ENCODE measurements around the gene DGKQ. TPM values are rescaled to one million over a fixed set of nuclear protein-coding genes. Genes with fewer than 3 reads are reported as not detected.
A peak's percentile ranks its signal among the peaks of the same experiment; 100 is the strongest.

Gene DGKQ
- total RNA-seq, 1 experiment from 2014 or later, result 12.2 TPM

GRCh38 chr4:1008840-1009541 lies 35.6 kb upstream of the DGKQ start:
- H3K27ac ChIP-seq (ENCODE audit: low read length), result no peak overlapping the region
- intact Hi-C loops (cut with micrococcal nuclease; ENCODE audit: unreplicated experiment) (no loop called here), in situ Hi-C loops (cut with HindIII; ENCODE audit: low pct_unique_long_range_greater_than_20kb, low sequenced_read_pairs) (no loop called here)
- no peaks in the 10 kb centered on the region for H3K27me3 ChIP-seq (ENCODE audit: control insufficient read depth, insufficient read depth, low read length)
- BruUV-seq (replicated peaks), result no TSS peak
- H3K9me3 ChIP-seq (ENCODE audit: control insufficient read depth, insufficient read depth, low read depth, low read length), result no peaks in the 10 kb centered on the region
- no peaks in the 10 kb centered on the region for H3K36me3 ChIP-seq (ENCODE audit: control insufficient read depth, insufficient read depth, low read length)
- H3K4me3 ChIP-seq (ENCODE audit: low read depth in 2 of 2, low read length in 2 of 2), result peak overlapping the region; percentile 50 to 59
- ChIA-PET POLR2A (interaction anchor here (0.6 kb wide), 1 partner anchor 22 kb away, joined by 4 read pairs; no protein-coding TSS in a partner anchor), CTCF (no interaction called here)
- TF ChIP-seq SIN3A (IDR thresholded peaks at IDR 0.05; ENCODE audit: borderline replicate concordance, insufficient read depth, low read depth, low read length) (no peak), REST (IDR thresholded peaks at IDR 0.05; ENCODE audit: insufficient read depth in 1 of 2, low read depth in 2 of 2, low read length in 1 of 2) (no peak), TCF7L2 (IDR thresholded peaks at IDR 0.05; ENCODE audit: low read depth, low read length) (no peak), CTCF (IDR thresholded peaks at IDR 0.05) (no peak), POLR2AphosphoS5 (IDR thresholded peaks at IDR 0.05; ENCODE audit: low read depth, low read length) (no peak)
- ATAC-seq, result no peak
- no peaks in the 10 kb centered on the region; the same call in 1 of the 2 replicates for H3K4me1 ChIP-seq (ENCODE audit: control insufficient read depth, insufficient read depth, low read length)
- no peak for DNase-seq (ENCODE audit: low read depth, low spot score)

GRCh38 chr4:1006856-1007255 lies 33.5 kb upstream of the DGKQ start:
- no peak overlapping the region for H3K4me3 ChIP-seq (ENCODE audit: low read depth in 2 of 2, low read length in 2 of 2)
- no peaks in the 10 kb centered on the region; the same call in 1 of the 2 replicates for H3K4me1 ChIP-seq (ENCODE audit: control insufficient read depth, insufficient read depth, low read length)
- H3K27me3 ChIP-seq (ENCODE audit: control insufficient read depth, insufficient read depth, low read length), result no peaks in the 10 kb centered on the region
- H3K9me3 ChIP-seq (ENCODE audit: control insufficient read depth, insufficient read depth, low read depth, low read length), result no peaks in the 10 kb centered on the region
- no peak overlapping the region for H3K27ac ChIP-seq (ENCODE audit: low read length)
- CTCF ChIA-PET, result no interaction called here
- H3K36me3 ChIP-seq (ENCODE audit: control insufficient read depth, insufficient read depth, low read length), result no peaks in the 10 kb centered on the region
- DNase-seq (ENCODE audit: low read depth, low spot score) (no peak), ATAC-seq (no peak)
- in situ Hi-C loops (cut with HindIII; ENCODE audit: low pct_unique_long_range_greater_than_20kb, low sequenced_read_pairs) (no loop called here), intact Hi-C loops (cut with micrococcal nuclease; ENCODE audit: unreplicated experiment) (no loop called here)
- POLR2A ChIA-PET, result no interaction called here
- no peak for TF ChIP-seq CTCF (IDR thresholded peaks at IDR 0.05)
- no peak for TF ChIP-seq TCF7L2 (IDR thresholded peaks at IDR 0.05; ENCODE audit: low read depth, low read length)
- TF ChIP-seq REST (IDR thresholded peaks at IDR 0.05; ENCODE audit: insufficient read depth in 1 of 2, low read depth in 2 of 2, low read length in 1 of 2), result no peak
- no peak for TF ChIP-seq POLR2AphosphoS5 (IDR thresholded peaks at IDR 0.05; ENCODE audit: low read depth, low read length)
- no peak for TF ChIP-seq SIN3A (IDR thresholded peaks at IDR 0.05; ENCODE audit: borderline replicate concordance, insufficient read depth, low read depth, low read length)
- BruUV-seq (replicated peaks), result no TSS peak
